GM04503 (cell line): ENCODE data around the gene CASZ1.

Experiments used
- DNase-seq: peaks from one replicate; pipeline ENCODE4 v3.0.0-alpha.2; 2012; ENCODE audit warnings: low read depth

CASZ1 gene

DNA sequence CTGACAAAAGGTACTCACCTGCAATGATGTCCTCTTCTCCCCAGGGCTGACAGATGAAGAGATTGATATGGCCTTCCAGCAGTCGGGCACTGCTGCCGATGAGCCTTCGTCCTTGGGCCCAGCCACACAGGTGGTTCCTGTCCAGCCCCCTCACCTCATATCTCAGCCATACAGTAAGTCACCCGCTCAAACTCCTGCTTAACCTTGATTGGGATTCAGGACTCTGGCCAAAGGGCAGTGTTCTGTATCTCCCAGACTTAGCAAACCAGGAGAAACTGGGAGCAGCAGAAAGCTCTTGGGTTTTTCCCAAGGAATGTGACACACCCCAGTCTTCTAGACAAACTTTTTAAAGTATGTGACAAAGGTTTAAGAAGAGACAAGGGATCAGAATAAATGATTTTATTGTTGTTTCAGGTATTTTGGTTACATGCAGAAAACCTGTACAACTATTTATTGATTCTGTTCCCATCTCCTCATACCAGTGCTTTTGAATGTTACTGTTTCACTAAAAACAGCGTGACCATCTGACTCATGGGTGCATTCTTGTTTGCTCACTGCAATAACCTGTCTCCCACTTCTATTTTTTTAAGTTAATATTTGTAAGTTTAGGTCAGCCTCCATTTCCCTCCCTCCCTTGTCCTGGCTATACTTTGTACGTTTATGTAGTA, 197.1 kb downstream of the CASZ1 start:
- DNase-seq: peak; percentile 39

DNA sequence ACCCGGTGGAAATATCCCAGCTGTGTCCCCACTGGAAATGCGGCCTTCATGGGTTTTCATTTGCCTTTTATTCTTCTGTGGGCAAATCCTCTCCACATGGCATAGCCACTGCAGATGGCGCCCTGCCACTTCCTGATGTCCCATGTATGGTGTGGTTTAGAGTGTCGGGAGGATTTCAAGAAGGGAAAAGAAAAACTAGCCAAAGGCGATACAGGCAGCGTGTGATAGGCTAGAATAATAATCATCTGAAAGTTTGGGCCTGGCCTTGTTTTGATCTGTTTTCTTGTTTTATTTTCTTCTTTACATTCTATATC, 198.1 kb downstream of the CASZ1 start:
- no peak for DNase-seq

DNA sequence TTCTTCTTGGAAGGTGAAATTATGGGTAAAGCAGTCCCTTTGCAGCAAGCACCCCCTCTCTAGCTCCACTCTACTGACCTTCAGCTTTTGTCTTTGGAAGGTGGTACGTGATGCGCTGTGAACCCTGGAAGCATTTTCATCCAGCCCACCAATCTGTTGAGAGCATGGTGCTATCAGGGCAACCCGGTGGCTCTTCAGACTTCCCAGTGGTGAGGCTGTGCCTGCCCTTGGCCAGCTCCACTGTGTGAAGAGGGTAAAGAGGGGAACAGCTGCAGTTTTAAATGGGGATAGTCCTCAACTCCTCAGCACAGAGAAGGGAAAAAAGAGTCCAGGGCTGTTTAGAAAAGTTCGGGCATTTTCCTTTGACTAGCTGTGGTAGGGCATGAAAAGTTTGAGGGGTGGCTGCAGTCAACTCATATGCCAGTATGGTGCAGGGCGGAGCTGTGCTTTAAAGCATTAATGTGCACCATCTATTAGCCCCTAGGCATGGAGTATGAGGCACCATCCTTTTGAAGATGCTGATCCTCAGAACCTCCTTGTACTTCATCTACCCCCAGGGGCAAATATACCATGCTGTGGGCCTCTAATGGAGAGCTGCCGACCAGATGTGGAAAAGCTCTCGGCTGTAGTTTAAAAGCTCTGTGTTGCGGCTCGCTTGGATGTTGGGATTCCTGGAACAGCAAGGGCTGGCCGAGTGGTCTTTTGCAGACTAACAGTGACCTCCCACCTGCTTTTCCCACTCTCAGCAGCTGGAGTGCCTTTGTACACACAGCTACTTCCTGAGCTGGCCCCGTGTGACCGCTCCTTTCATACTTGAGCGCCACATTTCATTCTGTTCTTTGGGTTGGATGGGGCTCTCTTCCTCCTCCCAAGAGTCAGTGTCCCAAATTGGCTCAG, 198.7 kb downstream of the CASZ1 start:
- no peak for DNase-seq

DNA sequence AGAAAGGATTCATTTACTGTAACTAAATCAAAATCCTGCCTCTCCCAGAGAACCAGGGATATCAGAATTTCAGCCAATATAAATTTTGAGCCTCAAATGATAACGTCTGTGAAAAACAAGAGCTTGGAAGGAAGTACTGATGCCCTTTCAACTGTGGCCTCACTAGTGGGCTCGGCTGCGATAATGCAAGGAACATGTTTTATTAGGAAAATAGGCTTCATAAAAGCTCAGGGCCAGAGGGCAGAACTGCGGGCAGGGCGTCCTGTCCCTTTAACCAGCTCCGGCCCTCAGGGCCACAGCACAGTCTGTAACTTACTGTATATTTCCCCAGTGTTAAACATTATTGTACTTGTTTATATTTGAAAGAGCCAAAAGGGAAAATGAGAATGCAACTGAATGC, 199.7 kb downstream of the CASZ1 start:
- DNase-seq: no peak

DNA sequence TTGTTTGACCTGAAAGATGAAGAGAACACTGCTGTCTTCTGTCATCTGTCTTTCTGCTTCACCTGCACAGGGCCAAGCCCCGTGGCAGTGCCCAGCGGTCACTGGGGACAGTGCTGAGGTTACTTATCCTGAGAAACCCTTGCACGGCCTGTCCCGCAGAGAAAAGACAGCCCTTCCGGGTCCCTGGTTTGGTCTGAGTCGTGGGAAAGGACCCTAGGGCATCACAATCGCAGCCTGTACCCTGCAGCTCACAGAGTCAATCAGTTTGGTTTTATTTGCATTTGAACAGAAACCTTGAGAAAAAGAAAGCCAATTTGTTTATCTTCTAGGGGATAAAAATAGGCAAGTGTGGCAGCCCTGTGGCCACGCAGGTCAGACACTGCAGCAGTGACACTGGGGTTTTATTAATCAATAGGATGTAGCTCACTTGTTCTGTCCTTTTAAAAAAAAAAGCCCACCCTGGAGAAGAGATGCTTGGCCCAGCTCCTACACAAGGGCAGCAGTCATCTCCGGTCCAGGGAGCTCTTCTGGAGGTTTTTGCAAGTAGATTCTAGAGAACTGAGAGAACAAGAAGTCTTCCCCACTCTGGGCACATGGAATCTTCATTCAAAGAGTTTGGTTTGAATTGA, 201.7 kb downstream of the CASZ1 start:
- DNase-seq: no peak

DNA sequence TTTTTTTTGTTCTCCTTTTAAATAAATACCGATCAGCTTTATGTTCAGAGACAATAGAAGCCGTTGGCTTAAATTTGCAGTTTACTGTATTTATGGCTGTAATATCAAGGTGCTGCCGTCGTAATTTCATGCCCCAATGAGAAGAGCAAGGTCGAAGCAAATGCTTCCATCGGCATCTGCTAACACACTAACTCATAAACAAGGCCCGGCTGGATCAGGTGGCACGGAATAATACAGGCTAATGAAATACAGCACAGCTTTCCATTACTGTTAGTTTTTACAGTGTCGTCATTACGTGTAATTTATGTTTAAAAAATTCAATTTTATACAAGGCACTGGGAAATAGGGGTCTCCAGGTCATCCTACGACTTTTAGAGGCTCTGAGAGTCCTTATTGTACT, 202.7 kb downstream of the CASZ1 start:
- DNase-seq: no peak

DNA sequence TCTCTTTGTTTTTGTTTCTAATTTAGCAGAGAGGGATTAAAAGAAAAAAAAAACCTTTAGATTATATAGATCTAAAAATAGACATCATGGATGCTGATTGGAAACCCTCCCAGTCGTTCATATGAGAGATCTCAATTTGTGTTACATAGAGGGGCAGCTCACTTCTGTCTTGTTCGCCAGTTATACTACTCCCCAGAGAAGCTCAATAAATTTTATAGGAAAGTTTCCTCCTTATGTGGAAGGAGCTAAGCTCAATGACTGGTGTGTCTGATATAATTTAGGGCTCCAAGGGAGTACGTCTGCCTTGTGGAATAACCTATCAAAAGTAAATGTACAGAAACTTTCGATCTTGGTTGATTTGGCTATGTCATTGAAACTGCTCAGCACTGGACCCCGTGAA, 204.1 kb downstream of the CASZ1 start:
- no peak for DNase-seq

DNA sequence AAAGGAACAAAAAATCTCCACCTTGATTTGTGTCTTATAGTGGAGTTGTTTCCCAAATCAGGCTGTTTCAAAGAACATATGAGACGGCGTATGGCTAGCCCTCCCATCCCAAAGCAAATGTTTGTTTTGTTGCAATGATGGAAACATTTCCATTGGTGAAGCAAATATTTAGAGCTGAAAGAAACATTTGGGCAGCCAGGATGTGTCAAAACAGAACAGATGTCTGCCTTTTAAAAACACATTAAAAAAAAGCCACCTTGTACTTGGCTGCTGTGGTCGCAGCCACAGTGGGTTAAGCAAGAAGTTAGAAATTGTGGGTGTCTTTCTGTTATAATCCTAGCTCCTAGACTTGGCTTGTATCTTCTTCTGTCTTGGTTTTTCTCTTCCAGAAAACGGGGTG, 205.4 kb downstream of the CASZ1 start:
- DNase-seq: no peak

DNA sequence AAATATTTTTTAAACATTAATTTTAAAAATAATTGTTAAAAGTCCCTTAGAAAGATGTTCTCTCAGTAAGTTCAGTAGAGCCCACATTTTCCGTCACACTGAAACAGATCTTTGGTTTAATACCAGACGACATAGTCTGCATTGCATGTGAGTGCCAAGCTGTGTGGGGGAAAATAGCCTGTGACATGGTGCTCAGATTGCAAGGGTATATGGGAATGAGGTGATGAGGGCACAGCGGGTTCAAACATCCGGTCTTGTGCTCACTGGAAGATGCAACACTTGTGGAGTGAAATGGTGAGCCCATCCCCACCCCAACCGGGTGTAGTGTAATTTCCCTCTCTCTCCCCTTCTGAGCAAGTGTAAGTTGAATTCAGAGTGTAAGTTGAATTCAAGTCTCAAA, 207.4 kb downstream of the CASZ1 start:
- DNase-seq: no peak

DNA sequence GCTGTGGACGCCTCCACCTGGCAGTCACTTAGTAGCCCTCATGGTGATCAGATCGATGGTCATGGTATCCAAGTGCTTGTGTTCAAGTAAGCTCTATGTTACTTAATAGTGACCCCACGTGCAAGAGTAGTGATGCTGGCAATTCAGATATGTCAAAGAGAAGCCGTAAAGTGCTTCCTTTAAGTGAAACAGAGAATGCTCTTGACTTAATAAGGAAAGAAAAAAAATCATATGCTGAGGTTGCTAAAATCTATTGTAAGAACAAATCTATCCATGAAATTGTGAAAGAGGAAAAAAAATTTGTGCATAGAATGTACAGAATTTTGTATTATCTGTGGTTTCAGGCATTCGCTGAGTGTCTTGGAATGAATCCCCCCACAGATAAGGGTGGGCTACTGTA, 207.8 kb downstream of the CASZ1 start:
- no peak for DNase-seq
